Stimulated activated CD8-positive, alpha-beta memory T cell treated with anti-CD3 and anti-CD28 coated beads, Interleukin-4, amount 100 ng/mL, for 48 hours (primary cell): ENCODE results near the gene LLPH.

Experiments used
- DNase-seq: peaks from one replicate; pipeline ENCODE4 v3.0.0-alpha.2; 2020

LLPH gene

DNA sequence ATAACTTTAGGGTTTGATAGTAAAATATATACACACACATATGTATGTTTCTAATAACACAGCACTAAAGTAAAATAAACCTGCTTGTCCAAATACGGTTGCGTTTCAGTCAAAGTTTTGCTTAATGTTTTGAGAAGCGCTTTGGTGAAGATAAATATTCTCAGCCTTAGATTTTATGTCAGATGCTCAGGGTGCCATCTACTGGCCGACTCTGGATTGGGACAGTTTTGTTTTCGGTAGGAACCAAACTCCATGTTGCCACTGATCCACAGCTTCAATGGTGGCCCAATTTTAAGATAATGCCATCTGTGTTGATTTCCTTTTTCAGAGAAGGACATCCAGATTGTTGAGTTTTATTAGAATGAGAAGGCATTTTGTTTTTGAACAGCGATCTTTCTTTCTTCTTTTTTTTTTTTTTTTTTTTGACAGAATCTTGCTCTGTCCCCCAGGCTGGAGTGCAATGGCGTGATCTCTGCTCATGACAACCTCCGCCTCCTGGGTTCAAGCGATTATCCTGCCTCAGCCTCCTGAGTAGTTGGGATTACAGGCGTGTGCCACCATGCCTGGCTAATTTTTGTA is 43.1 kb downstream of the LLPH start:
- peak; percentile 71 for DNase-seq

- DNase-seq = no peak
Observed at GRCh38 chr12:66085998-66086397, 44.6 kb downstream of the LLPH start.

DNA sequence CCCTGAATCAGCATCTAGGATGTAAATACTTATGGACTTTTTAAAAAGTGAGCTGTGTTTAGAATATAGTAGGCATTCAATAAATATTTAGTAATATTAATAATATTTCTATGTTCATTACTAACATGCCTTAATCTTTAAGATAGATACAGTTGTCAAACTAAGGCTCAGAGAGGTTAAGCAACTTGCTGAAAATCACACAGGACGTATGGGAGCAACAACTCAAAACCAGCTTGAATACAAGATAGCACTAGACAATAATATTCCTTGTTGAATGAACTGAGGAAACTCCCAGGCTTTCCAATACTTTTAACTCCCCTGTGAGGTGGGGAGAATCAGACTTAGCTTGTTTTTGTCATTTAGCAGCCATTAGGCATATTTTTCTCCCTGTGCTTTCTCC is 45.3 kb downstream of the LLPH start:
- no peak for DNase-seq

DNA sequence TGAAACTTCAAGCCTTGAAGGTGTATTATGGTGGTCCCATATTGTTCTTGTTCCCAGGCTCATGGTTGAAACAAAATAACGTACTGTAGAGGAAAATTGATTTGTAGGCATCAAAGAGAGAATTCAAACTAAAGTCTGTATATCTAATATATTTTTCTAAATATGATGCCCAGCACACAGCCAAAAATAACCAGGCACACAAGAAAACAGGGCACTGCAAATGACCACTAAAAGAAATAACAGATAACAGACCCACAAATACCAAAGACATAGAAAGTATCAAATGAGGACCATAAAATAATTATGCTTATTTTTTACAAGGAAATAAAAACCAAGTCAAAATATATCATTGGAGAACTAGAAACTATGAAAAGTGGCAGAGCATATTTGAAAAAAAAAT is 46.8 kb downstream of the LLPH start:
- DNase-seq = no peak

GRCh38 chr12:66082744-66083143 is 47.8 kb downstream of the LLPH start:
- DNase-seq = no peak

- DNase-seq = no peak
Observed at GRCh38 chr12:66080791-66081190, 49.8 kb downstream of the LLPH start.

GRCh38 chr12:66077542-66077941 is 53.0 kb downstream of the LLPH start:
- no peak for DNase-seq

DNA sequence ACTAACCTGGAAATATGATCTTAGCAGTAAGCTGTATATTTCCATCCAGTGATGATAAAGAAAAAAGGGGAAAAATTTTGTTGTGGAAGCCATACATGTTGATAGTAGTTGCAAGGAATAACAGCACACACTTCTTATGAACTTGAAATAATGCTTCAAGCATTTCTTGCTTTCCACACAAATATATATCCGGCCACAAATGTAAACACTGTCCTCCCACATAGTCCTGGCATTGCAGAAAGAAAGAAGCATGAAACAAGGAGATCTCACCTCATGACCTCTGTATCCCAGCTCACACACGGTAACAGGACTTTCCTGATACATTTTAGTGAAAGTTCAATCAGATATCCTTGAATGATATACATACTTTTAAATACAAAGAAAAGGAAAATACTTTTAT is 56.0 kb downstream of the LLPH start:
- no peak for DNase-seq

GRCh38 chr12:66072566-66072965 is 58.0 kb downstream of the LLPH start:
- no peak for DNase-seq

DNA sequence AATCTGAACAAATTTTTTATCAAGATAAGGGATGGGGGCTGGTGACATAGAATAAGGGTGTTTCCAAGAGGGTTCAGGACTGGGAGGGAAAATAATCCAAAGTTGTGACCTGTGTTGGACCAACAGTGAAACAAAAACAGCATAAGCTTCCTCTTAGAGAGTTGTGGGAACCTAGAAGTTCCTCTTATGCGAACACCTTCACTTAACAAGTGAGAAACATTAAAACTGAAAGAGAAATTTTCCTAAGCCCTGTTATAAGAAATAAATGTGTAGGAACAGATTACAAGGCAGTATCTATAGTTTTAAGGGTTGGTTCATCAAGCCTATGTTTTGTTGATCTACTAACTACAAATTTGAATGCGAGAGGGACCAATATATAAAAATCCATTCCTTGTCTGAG is 58.4 kb downstream of the LLPH start:
- no peak for DNase-seq

DNA sequence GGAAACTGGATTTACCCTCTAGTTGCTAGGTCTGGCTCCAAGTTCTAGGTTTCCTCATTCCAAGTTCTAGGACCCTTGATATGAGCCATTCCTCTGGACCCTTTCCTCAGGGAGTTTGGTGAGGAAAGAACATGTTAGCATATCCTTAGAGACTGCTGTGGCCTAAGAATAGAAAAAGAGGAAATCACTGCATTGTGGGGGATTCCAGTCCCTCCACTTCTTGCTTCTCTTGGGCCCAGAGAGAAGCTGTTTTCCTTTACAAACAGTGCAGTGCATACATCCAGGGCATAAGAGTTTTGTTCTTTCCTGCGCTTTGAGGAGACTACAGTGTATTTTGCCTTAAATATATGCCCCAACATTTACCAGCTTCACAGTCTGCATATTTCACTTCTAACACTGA is 59.0 kb downstream of the LLPH start:
- no peak for DNase-seq

- no peak for DNase-seq
Observed at GRCh38 chr12:66070378-66071120, 60.0 kb downstream of the LLPH start.

DNA sequence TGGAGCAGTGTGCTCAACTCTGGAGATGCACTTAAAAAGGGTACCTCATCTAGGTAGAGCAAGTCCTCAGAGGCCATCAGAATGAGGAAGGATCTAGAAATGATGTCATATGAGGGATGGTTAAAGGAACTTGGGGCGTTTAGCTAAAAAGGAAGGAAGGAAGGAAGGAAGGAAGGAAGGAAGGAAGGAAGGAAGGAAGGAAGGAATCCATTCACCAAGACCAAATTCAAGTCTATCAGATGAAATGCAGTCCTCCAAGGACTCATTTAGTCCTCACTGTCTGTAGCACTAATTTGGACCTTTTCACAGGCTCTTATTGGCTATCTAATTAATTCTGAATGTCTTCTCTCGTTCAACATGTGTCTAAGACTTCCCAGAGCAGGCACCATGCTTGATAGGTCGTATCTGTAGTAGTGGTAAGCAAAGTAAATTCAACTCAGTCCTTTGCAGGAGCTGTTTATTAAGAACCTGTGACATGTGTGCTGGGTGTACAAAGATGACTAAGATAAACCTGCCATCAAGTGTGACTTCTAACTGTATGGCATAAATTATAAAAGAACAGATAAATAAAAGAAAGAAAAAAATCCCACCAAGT is 63.5 kb downstream of the LLPH start:
- DNase-seq = no peak
